CD4-positive, alpha-beta T cell treated with Interferon gamma for 1 hour (primary cell): ENCODE results near the gene PSMD4.
A peak's percentile ranks its signal among the peaks of the same experiment; 100 is the strongest.

Experiments used
- DNase-seq: peaks from one replicate; pipeline ENCODE4 v3.0.0-alpha.2; 2020

PSMD4 gene

DNA sequence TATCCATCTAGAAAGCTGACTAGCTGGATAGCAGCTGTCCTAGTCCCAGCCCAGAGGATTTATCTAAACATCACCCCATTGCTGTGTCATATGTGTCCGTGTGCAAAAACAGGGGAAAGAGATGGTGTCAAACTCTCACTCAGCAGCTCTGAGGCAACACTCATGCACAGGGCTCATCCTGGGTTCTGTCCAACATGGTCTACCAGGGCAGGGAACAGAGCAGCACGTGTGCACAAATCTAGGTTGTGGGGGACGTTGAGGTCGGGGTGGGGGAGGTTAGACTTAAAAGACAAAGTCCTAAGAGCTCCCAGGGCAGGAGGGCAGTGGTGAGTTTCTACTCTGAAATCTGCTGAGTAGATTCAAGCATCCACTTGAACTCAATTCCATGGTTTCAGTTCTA, 56.5 kb downstream of the PSMD4 start:
- no peak for DNase-seq

DNA sequence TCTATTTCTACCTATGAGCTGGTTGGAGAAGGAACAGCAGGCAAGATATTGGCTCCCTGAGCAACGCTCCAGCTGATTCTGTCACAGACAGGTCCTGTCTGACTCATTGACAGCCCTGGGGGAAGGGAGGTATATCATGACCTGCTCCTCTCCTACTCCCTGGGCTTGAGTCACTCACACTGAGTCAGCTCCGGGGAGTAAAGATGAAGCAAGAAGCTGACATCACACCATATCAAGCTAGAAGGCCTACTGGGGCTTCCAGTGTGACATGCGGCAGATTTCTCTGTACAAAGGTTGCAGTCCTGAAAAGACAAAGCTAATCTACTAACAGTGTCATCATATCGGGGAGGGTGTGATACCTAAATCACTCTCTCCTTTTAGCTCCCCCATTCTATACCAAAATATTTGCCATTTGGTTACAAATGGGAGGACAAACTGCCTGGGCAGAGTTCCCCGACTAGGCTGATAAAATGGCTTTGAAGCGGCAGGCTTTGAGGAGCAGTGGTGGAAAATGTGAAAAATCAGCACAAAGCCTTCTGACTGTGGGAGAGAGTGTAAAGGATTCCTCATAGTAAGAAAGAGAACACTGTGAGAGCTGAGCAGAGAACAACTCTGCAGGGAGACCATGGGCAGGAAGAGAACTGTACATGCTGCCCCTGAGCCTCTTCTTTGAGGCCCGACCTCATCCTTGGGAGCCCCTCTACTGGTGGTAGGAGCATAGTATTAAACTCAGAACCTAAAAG, 57.2 kb downstream of the PSMD4 start:
- peak; percentile 77 for DNase-seq

DNA sequence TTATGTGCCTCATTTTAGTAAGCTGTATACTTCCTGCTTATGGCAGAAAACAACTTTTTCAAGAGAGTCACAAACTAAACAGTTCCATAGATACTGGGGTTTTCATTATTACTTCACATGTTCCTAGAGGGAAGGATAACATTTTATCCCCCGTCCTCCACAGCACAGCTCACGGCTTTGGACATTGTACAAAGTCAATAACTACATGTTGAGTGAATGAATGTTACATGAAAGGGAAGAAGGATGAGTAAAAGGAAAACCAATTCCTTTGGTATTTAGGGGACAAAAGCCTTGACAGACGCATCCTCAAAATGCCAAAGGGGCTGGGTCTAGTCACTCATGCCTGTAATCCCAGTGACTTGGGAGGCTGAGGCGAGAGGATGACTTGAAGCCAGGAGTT, 57.9 kb downstream of the PSMD4 start:
- no peak for DNase-seq

DNA sequence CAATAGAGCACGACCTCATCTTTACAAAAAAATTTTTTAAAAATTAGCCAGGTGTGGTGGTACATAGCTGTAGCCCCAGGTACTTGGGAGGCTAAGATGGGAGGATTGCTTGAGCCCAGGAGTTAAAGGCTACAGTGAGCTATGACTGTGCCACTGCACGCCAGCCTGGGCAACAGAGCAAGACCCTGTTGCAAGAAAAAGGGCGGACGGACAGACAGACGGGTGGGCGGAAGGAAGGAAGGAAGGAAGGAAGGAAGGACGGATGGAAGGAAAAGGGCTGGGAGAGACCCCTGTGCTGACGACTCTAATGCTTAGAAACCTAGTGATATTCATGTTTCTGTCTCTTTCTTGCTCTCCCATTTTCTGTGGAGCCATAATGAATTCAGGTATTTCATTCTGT, 58.3 kb downstream of the PSMD4 start:
- DNase-seq = no peak

DNA sequence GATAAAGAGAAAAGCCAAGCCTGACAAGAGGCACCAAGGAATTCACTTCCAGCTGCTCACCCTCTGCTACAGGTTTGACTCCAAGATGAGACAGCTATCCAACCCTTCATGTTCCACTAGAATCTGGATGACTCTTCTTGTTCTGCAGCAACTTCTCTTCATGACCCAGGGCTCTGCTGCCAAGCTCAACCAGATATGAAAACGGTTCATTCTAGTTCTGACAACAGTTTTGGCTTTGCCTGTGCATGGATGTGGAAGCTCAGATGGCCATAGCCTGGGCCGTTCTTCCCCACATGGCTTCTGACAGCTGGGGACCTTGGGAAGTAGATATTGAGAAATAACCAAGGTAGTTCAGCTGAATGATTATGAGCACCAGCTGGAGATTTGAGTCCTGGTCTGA, 59.0 kb downstream of the PSMD4 start:
- DNase-seq = no peak

DNA sequence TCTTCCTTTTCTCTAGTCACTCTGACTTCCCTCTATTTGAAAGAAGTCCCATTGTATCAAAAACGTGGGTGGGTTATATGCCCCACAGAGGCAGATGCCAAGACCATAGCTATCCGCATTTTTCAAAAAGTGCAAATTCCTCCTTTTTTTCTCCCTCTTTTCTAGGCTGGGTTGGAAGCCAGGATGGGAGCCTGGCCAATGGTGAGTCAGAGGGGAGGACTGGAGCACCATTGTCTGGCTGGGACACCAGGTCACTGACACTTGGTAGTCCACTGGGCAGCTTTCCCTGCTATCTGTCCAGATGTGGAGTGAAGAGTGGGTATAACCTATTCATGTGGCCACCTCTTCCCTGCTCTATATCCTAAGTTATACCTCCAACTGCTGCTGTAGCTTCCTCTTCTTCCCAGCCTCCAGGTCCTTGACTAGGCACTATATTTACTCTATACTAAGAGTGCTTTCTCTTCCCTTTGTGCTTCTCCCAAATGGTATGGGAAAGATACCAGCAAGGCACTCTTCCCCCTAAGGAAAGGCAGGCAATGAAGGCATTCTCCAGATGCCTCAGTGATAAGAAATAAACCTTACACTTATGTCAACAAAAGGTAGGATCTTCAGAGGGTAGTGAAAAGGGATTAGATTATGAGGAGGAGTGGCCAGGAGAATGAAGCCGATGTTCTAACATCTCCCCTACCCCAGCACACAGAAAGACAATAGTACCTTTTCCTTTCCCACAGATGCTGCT, 59.8 kb downstream of the PSMD4 start:
- DNase-seq = no peak

DNA sequence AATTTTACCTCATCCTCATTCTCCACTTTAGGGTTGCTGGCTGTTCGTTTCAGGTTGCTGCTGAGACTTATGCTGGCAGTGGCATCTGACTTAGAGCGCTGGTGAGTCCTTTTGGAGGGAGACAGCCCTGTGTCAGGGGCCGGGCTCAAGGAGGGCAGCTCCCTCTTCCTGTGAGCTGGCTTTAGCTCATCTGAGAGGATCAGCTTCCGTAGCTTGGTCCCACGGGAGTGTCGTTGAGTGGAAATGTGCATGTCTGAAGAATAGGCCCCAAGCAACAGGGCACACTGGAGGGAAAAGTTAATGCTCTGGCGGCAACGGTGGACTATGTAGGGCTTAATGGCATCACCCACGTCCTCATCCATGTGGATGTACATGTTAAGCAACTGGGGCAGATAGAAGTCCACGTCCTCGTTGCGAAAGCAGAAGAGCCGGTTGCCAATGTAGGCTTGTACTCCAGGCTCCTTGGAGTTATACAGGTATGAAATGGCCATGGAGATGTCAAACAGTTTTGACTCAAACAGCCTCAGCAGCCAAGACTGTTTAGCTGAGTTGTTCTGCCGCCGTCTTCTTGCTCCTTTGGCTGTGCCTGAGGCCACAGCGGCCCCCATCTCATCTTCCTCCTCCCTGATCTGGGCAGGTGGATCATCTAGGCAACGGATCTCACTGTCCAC, 61.2 kb downstream of the PSMD4 start:
- DNase-seq = no peak
